ENCODE measurements around the gene HMGXB3.

Gene HMGXB3

DNA sequence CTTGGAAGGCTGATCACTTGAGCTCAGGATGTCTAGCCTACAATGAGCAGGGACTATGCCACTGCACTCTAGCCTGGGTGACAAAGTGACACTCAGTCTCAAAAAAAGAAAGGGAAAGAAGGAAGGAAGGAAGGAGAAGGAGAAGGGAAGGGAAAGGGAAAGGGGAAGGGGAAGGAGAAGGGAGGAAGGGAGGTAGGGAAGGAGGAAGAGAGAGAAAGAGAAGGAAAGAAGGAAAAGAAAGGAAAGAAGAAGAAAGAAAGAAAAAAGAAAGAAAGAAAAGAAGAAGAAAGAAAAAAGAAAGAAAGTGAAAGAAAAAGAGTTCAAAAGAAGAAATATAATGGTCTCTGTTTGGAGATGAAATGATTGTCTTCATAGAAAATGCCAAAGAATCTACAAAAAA is 96.6 kb downstream of the HMGXB3 start:
- DNase-seq: no peak

DNA sequence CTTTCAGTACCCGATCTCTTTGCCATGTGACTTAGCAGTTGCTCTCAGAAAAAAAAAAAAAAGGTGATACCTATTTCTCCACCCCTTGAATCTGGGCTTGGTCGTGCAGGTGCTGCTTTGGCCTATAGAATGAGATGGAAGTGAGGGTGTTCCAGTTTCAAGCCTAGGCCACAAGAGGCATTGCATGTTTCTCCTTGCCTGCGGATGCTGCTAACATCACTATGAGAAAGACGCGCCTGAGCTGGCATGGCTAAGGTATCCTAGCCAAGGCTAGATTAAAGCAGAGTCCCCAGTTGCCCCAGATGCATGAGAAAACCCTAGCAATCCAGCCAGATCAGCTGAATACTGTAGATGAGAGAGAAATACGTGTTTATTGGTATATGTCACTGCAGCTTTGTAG is 100.5 kb downstream of the HMGXB3 start:
- DNase-seq: no peak

Measured in NCI-H1694 (cell line).